Measurements from ENCODE around the gene TIGIT. TPM values are rescaled to one million over a fixed set of nuclear protein-coding genes. Genes with fewer than 3 reads are reported as not detected.

TIGIT gene
- total RNA-seq, 6 experiments from 2014 or later: not detected

- no peak for DNase-seq
- H3K4me3 Mint-ChIP-seq: no peak overlapping the region
- no peaks in the 10 kb centered on the region for H3K27me3 Mint-ChIP-seq (ENCODE audit: insufficient read depth)
- H3K4me1 Mint-ChIP-seq (ENCODE audit: low read depth): no peaks in the 10 kb centered on the region
- H3K27ac Mint-ChIP-seq: no peak overlapping the region
- peaks cover 14% of the 10 kb centered on the region for H3K36me3 Mint-ChIP-seq (ENCODE audit: low read depth)
- TF ChIP-seq, protein P1, sequence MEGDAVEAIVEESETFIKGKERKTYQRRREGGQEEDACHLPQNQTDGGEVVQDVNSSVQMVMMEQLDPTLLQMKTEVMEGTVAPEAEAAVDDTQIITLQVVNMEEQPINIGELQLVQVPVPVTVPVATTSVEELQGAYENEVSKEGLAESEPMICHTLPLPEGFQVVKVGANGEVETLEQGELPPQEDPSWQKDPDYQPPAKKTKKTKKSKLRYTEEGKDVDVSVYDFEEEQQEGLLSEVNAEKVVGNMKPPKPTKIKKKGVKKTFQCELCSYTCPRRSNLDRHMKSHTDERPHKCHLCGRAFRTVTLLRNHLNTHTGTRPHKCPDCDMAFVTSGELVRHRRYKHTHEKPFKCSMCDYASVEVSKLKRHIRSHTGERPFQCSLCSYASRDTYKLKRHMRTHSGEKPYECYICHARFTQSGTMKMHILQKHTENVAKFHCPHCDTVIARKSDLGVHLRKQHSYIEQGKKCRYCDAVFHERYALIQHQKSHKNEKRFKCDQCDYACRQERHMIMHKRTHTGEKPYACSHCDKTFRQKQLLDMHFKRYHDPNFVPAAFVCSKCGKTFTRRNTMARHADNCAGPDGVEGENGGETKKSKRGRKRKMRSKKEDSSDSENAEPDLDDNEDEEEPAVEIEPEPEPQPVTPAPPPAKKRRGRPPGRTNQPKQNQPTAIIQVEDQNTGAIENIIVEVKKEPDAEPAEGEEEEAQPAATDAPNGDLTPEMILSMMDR (IDR thresholded peaks at IDR 0.05): no peak
- H3K9me3 Mint-ChIP-seq: no peaks in the 10 kb centered on the region
Measured at GRCh38 chr3:114336857-114337256, 43.0 kb downstream of the TIGIT start.

- H3K4me1 Mint-ChIP-seq (ENCODE audit: low read depth): no peaks in the 10 kb centered on the region
- no peaks in the 10 kb centered on the region for H3K9me3 Mint-ChIP-seq
- no peak overlapping the region for H3K27ac Mint-ChIP-seq
- DNase-seq: no peak
- H3K4me3 Mint-ChIP-seq: no peak overlapping the region
- TF ChIP-seq, protein P1 (IDR thresholded peaks at IDR 0.05): no peak
- peaks cover 5% of the 10 kb centered on the region for H3K36me3 Mint-ChIP-seq (ENCODE audit: low read depth)
- H3K27me3 Mint-ChIP-seq (ENCODE audit: insufficient read depth): no peaks in the 10 kb centered on the region
Measured at GRCh38 chr3:114338651-114339357, 45.0 kb downstream of the TIGIT start.

DNA sequence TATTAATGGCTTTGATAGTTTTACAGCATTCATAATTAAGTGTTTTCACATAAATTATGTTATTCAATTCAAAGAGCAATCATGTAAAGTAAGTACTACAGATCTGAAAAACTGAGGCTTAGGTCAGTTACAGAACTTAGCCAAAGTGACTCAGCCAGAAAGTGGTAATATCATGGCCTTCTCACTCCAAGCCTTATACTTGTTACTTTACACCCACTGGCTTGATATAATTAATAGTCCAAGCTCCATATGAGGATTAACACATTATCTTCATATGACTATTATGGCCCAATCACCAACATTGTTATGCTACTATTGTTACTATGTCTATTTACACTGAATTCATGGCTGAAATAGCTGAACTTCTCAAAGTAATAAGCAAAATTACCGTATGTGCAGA is 50.7 kb downstream of the TIGIT start:
- H3K27me3 Mint-ChIP-seq (ENCODE audit: insufficient read depth): no peaks in the 10 kb centered on the region
- H3K4me1 Mint-ChIP-seq (ENCODE audit: low read depth): no peaks in the 10 kb centered on the region
- no peak overlapping the region for H3K4me3 Mint-ChIP-seq
- no peak overlapping the region for H3K27ac Mint-ChIP-seq
- TF ChIP-seq, protein P1 (IDR thresholded peaks at IDR 0.05): no peak
- no peak for DNase-seq
- no peaks in the 10 kb centered on the region for H3K9me3 Mint-ChIP-seq
- H3K36me3 Mint-ChIP-seq (ENCODE audit: low read depth): peaks cover 2% of the 10 kb centered on the region; the same call in 1 of the 2 replicates

- no peaks in the 10 kb centered on the region for H3K27me3 Mint-ChIP-seq (ENCODE audit: insufficient read depth)
Measured at GRCh38 chr3:114350271-114350670, 56.4 kb downstream of the TIGIT start.

DNA sequence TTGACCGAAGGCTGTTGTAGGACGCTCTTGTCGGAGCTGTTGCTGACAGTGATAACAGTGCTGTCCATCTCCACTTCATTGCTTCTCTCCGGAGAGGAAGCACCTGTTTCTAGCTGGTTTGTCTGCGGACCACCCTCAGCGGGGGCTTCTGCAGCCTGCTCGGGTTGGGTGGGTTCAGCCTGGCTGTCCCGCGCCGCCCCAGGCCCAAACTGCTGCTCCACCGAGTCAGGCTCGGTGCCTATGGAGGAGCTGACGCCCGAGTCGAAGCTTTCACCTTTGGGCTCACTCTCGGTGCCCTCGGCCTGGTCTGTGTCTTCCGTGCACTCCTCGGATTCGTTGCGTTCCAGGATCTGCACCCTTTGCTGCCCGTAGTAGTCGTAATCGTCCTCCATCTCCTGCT is 56.9 kb downstream of the TIGIT start:
- Mint-ChIP-seq H3K36me3 (ENCODE audit: low read depth) (peaks cover 17% of the 10 kb centered on the region), H3K4me3 (no peak overlapping the region; the same call in 1 of the 2 replicates), H3K4me1 (ENCODE audit: low read depth) (no peaks in the 10 kb centered on the region), H3K27ac (no peak overlapping the region), H3K9me3 (no peaks in the 10 kb centered on the region), H3K27me3 (ENCODE audit: insufficient read depth) (no peaks in the 10 kb centered on the region)
- DNase-seq: no peak
- TF ChIP-seq, protein P1 (IDR thresholded peaks at IDR 0.05): no peak

More at GRCh38 chr3:114350271-114350670, 56.4 kb downstream of the TIGIT start:
- Mint-ChIP-seq H3K4me1 (ENCODE audit: low read depth) (no peaks in the 10 kb centered on the region), H3K27ac (no peak overlapping the region), H3K9me3 (no peaks in the 10 kb centered on the region), H3K4me3 (no peak overlapping the region), H3K36me3 (ENCODE audit: low read depth) (peaks cover 17% of the 10 kb centered on the region)
- TF ChIP-seq, protein P1 (IDR thresholded peaks at IDR 0.05): no peak
- DNase-seq: no peak

Measured in HFFc6 (cell line).